SK-N-SH (cell line): ENCODE data around the gene ERN1.

ENCODE experiments used
- CTCF ChIP-seq: fragments of 200-600 bp; sonication (generic); IDR thresholded peaks from 2 replicates; pipeline ENCODE4 v1.6.1; 2017; ENCODE audit warnings: antibody characterized with exemption, mild to moderate bottlenecking, moderate library complexity
- EP300 ChIP-seq, 2 experiments: IDR thresholded peaks; 2 replicates each; pipeline versions ENCODE4 v1.4.0 to v1.6.1; 2012; ENCODE audit warnings: borderline replicate concordance in 1 of 2, low read depth in 1 of 2, low read length in 1 of 2
- FOSL2 ChIP-seq: IDR thresholded peaks from 2 replicates; pipeline ENCODE4 v1.4.0; 2012; ENCODE audit warnings: low read depth, mild to moderate bottlenecking, moderate library complexity, borderline replicate concordance
- GABPA ChIP-seq: IDR thresholded peaks from 2 replicates; pipeline ENCODE4 v1.4.0; 2012; ENCODE audit warnings: low read depth, mild to moderate bottlenecking
- JUND ChIP-seq: IDR thresholded peaks from 2 replicates; pipeline ENCODE4 v1.4.0; 2012
- TEAD4 ChIP-seq: IDR thresholded peaks from 2 replicates; pipeline ENCODE4 v1.4.0; 2012; ENCODE audit warnings: mild to moderate bottlenecking, borderline replicate concordance; ENCODE audit not compliant: insufficient read depth

GRCh38 chr17:64066716-64067115 is 63.2 kb downstream of the ERN1 start:
- TF ChIP-seq TEAD4 (no peak), EP300 (IDR thresholded peaks at IDR 0.05; ENCODE audit: borderline replicate concordance in 1 of 2, low read depth in 1 of 2, low read length in 1 of 2) (no peak), JUND (no peak), GABPA (no peak), CTCF (no peak), FOSL2 (no peak)
